Activated CD4-positive, alpha-beta T cell treated with anti-CD3 and anti-CD28 coated beads, Interleukin-2, amount 10 ng/mL, durations not matched to agents 7 days and 5 days (primary cell): ENCODE data around the gene ANKRD16. TPM values are rescaled to one million over a fixed set of nuclear protein-coding genes. Genes with fewer than 3 reads are reported as not detected.

Experiments used
- CTCF ChIA-PET: fragments of 350-600 bp; sonication (Branson Sonifier 250); formaldehyde crosslinking; loops from one replicate; lab custom pipeline; 2021; ENCODE audit warnings: antibody characterized with exemption; lab: Charles Lee
- POLR2A ChIA-PET: fragments of 350-600 bp; sonication (Branson Sonifier 250); formaldehyde crosslinking; loops from one replicate; lab custom pipeline; 2021; ENCODE audit warnings: antibody characterized with exemption; lab: Charles Lee
- DNase-seq: peaks from one replicate; pipeline ENCODE4 v3.0.0-alpha.2; 2020
- H3K27ac Mint-ChIP-seq: one replicate; pipeline ENCODE4 v1.8.0; 2021; ENCODE audit warnings: mild to moderate bottlenecking, moderate library complexity, mixed read lengths
- H3K27me3 Mint-ChIP-seq: one replicate; pipeline ENCODE4 v1.8.0; 2021; ENCODE audit warnings: mixed read lengths
- H3K36me3 Mint-ChIP-seq: one replicate; pipeline ENCODE4 v1.8.0; 2021; ENCODE audit warnings: low read depth, mixed read lengths
- H3K4me1 Mint-ChIP-seq: one replicate; pipeline ENCODE4 v1.8.0; 2021; ENCODE audit warnings: mixed read lengths
- H3K4me3 Mint-ChIP-seq: one replicate; pipeline ENCODE4 v1.8.0; 2021; ENCODE audit warnings: mild to moderate bottlenecking, moderate library complexity, mixed read lengths
- H3K9me3 Mint-ChIP-seq: one replicate; pipeline ENCODE4 v1.8.0; 2021; ENCODE audit warnings: mixed read lengths
- total RNA-seq, 2 experiments: library from RNA; stranded (reverse); gene quantifications; one replicate each; pipeline ENCODE4 v1.2.3, GENCODE V29; 2021

Gene ANKRD16
- 1 to 10 TPM; 5.2 to 6.4 TPM for total RNA-seq

GRCh38 chr10:5889624-5890451 is at the start of gene ANKRD16, which contains the start of gene FBH1:
TSS of gene ANKRD16 (minus strand) at chr10:5889893. CDS start at chr10:5889354, 539 bp downstream.
TSS of gene FBH1 (plus strand) at chr10:5890243. CDS start at chr10:5890346, 103 bp downstream.
- DNase-seq: peak; percentile 96
- POLR2A ChIA-PET: interaction anchor here (0.6 to 1.0 kb wide), 5 partner anchors 10 to 1942 kb away, joined by 3 to 5 read pairs (median 3); no protein-coding TSS in a partner anchor
- Mint-ChIP-seq H3K9me3 (no peaks in the 10 kb centered on the region), H3K27me3 (no peaks in the 10 kb centered on the region), H3K4me3 (peak within 1 kb of the TSS; percentile 86), H3K4me1 (peaks cover 53% of the 10 kb centered on the region), H3K27ac (peak within 1 kb of the TSS; percentile 78), H3K36me3 (peaks cover 39% of the 10 kb centered on the region)
- CTCF ChIA-PET: interaction anchor here (0.8 to 1.4 kb wide), 10 partner anchors 9 to 267 kb away, joined by 3 to 6 read pairs (median 4); no protein-coding TSS in a partner anchor

- no peak for DNase-seq
- H3K27ac Mint-ChIP-seq: no peak overlapping the region
- no peak overlapping the region for H3K4me3 Mint-ChIP-seq
- ChIA-PET CTCF (no interaction called here), POLR2A (no interaction called here)
- H3K4me1 Mint-ChIP-seq: peaks cover 2% of the 10 kb centered on the region
- no peaks in the 10 kb centered on the region for H3K27me3 Mint-ChIP-seq
- H3K9me3 Mint-ChIP-seq: no peaks in the 10 kb centered on the region
- H3K36me3 Mint-ChIP-seq: peaks cover 18% of the 10 kb centered on the region
Measured at GRCh38 chr10:5938291-5938690, 48.6 kb upstream of the ANKRD16 start.

- CTCF ChIA-PET: interaction anchor here (0.6 to 1.3 kb wide), 3 partner anchors 47 to 99 kb away, joined by 3 to 4 read pairs (median 4); partner anchors contain the start of gene ANKRD16
- no peaks in the 10 kb centered on the region for H3K27me3 Mint-ChIP-seq
- H3K4me1 Mint-ChIP-seq: peaks cover 2% of the 10 kb centered on the region
- POLR2A ChIA-PET: no interaction called here
- peaks cover 18% of the 10 kb centered on the region for H3K36me3 Mint-ChIP-seq
- no peak for DNase-seq
- no peak overlapping the region for H3K4me3 Mint-ChIP-seq
- H3K27ac Mint-ChIP-seq: no peak overlapping the region
- H3K9me3 Mint-ChIP-seq: no peaks in the 10 kb centered on the region
Measured at GRCh38 chr10:5937016-5937415, 47.3 kb upstream of the ANKRD16 start.

GRCh38 chr10:5935628-5936027 is 45.9 kb upstream of the ANKRD16 start:
- no peak overlapping the region for H3K27ac Mint-ChIP-seq
- H3K27me3 Mint-ChIP-seq: no peaks in the 10 kb centered on the region
- POLR2A ChIA-PET: no interaction called here
- peaks cover 2% of the 10 kb centered on the region for H3K4me1 Mint-ChIP-seq
- peaks cover 18% of the 10 kb centered on the region for H3K36me3 Mint-ChIP-seq
- no peak overlapping the region for H3K4me3 Mint-ChIP-seq
- no peaks in the 10 kb centered on the region for H3K9me3 Mint-ChIP-seq
- CTCF ChIA-PET: interaction anchor here (0.5 kb wide), 1 partner anchor 38 kb away, joined by 4 read pairs; no protein-coding TSS in a partner anchor
- no peak for DNase-seq

GRCh38 chr10:5933909-5934546 is 44.3 kb upstream of the ANKRD16 start:
- Mint-ChIP-seq H3K4me1 (peaks cover 2% of the 10 kb centered on the region), H3K4me3 (no peak overlapping the region), H3K36me3 (peaks cover 26% of the 10 kb centered on the region), H3K9me3 (no peaks in the 10 kb centered on the region), H3K27ac (no peak overlapping the region), H3K27me3 (no peaks in the 10 kb centered on the region)
- ChIA-PET POLR2A (no interaction called here), CTCF (interaction anchor here (0.7 to 1.2 kb wide), 2 partner anchors 10 to 113 kb away, joined by 3 to 4 read pairs; no protein-coding TSS in a partner anchor)
- no peak for DNase-seq

- POLR2A ChIA-PET: no interaction called here
Measured at GRCh38 chr10:5932345-5932744, 42.7 kb upstream of the ANKRD16 start.

GRCh38 chr10:5930272-5930671 is 40.6 kb upstream of the ANKRD16 start:
- Mint-ChIP-seq H3K27me3 (no peaks in the 10 kb centered on the region), H3K4me3 (no peak overlapping the region), H3K4me1 (no peaks in the 10 kb centered on the region), H3K9me3 (no peaks in the 10 kb centered on the region), H3K27ac (no peak overlapping the region), H3K36me3 (peaks cover 31% of the 10 kb centered on the region)
- DNase-seq: no peak
- POLR2A ChIA-PET: no interaction called here
- CTCF ChIA-PET: interaction anchor here (1.7 kb wide), 1 partner anchor 29 kb away, joined by 3 read pairs; no protein-coding TSS in a partner anchor

More at GRCh38 chr10:5932345-5932744, 42.7 kb upstream of the ANKRD16 start:
- Mint-ChIP-seq H3K36me3 (peaks cover 22% of the 10 kb centered on the region), H3K27me3 (no peaks in the 10 kb centered on the region), H3K4me3 (no peak overlapping the region), H3K27ac (no peak overlapping the region), H3K4me1 (no peaks in the 10 kb centered on the region), H3K9me3 (no peaks in the 10 kb centered on the region)
- no peak for DNase-seq
- CTCF ChIA-PET: no interaction called here

GRCh38 chr10:5929442-5929841 is 39.7 kb upstream of the ANKRD16 start:
- no peak for DNase-seq
- no peaks in the 10 kb centered on the region for H3K27me3 Mint-ChIP-seq
- ChIA-PET CTCF (no interaction called here), POLR2A (no interaction called here)
- no peak overlapping the region for H3K4me3 Mint-ChIP-seq
- H3K4me1 Mint-ChIP-seq: no peaks in the 10 kb centered on the region
- H3K27ac Mint-ChIP-seq: no peak overlapping the region
- peaks cover 35% of the 10 kb centered on the region for H3K36me3 Mint-ChIP-seq
- H3K9me3 Mint-ChIP-seq: no peaks in the 10 kb centered on the region

- Mint-ChIP-seq H3K9me3 (no peaks in the 10 kb centered on the region), H3K27me3 (no peaks in the 10 kb centered on the region), H3K27ac (no peak overlapping the region), H3K4me1 (no peaks in the 10 kb centered on the region), H3K36me3 (peaks cover 46% of the 10 kb centered on the region), H3K4me3 (no peak overlapping the region)
- DNase-seq: no peak
- ChIA-PET CTCF (interaction anchor here (0.9 kb wide), 1 partner anchor 33 kb away, joined by 3 read pairs; no protein-coding TSS in a partner anchor), POLR2A (no interaction called here)
Measured at GRCh38 chr10:5927306-5927705, 37.6 kb upstream of the ANKRD16 start.

- ChIA-PET POLR2A (no interaction called here), CTCF (no interaction called here)
- H3K4me1 Mint-ChIP-seq: no peaks in the 10 kb centered on the region
- H3K27ac Mint-ChIP-seq: no peak overlapping the region
- DNase-seq: no peak
- no peaks in the 10 kb centered on the region for H3K27me3 Mint-ChIP-seq
- no peaks in the 10 kb centered on the region for H3K9me3 Mint-ChIP-seq
- no peak overlapping the region for H3K4me3 Mint-ChIP-seq
- H3K36me3 Mint-ChIP-seq: peaks cover 60% of the 10 kb centered on the region
Measured at GRCh38 chr10:5924889-5925288, 35.2 kb upstream of the ANKRD16 start.

- H3K27me3 Mint-ChIP-seq: no peaks in the 10 kb centered on the region
- DNase-seq: no peak
- no peak overlapping the region for H3K27ac Mint-ChIP-seq
- POLR2A ChIA-PET: no interaction called here
- no peaks in the 10 kb centered on the region for H3K4me1 Mint-ChIP-seq
- no peaks in the 10 kb centered on the region for H3K9me3 Mint-ChIP-seq
- no peak overlapping the region for H3K4me3 Mint-ChIP-seq
- CTCF ChIA-PET: no interaction called here
- H3K36me3 Mint-ChIP-seq: peaks cover 47% of the 10 kb centered on the region
Measured at GRCh38 chr10:5921746-5922145, 32.1 kb upstream of the ANKRD16 start.

- Mint-ChIP-seq H3K9me3 (no peaks in the 10 kb centered on the region), H3K4me3 (no peak overlapping the region), H3K4me1 (no peaks in the 10 kb centered on the region), H3K36me3 (peaks cover 51% of the 10 kb centered on the region), H3K27me3 (no peaks in the 10 kb centered on the region), H3K27ac (no peak overlapping the region)
- DNase-seq: no peak
- ChIA-PET CTCF (no interaction called here), POLR2A (no interaction called here)
Measured at GRCh38 chr10:5919568-5919967, 29.9 kb upstream of the ANKRD16 start.

GRCh38 chr10:5918763-5919162 is 29.1 kb upstream of the ANKRD16 start:
- H3K9me3 Mint-ChIP-seq: no peaks in the 10 kb centered on the region
- no peaks in the 10 kb centered on the region for H3K27me3 Mint-ChIP-seq
- DNase-seq: no peak
- peaks cover 52% of the 10 kb centered on the region for H3K36me3 Mint-ChIP-seq
- no peak overlapping the region for H3K4me3 Mint-ChIP-seq
- CTCF ChIA-PET: no interaction called here
- H3K4me1 Mint-ChIP-seq: no peaks in the 10 kb centered on the region
- POLR2A ChIA-PET: no interaction called here
- no peak overlapping the region for H3K27ac Mint-ChIP-seq
